GM20000 (cell line): ENCODE results near the gene SCD5.

ENCODE experiments used
- DNase-seq: peaks from one replicate; pipeline ENCODE4 v3.0.0; 2012; ENCODE audit warnings: low spot score
- CTCF ChIP-seq: IDR thresholded peaks from 2 replicates; pipeline ENCODE4 v1.5.1; 2012; ENCODE audit warnings: mild to moderate bottlenecking, control low read depth; ENCODE audit errors: extremely low read depth, missing control alignments

SCD5 gene

GRCh38 chr4:82777857-82778525 lies 20.6 kb downstream of the SCD5 start:
- DNase-seq: no peak
- TF ChIP-seq CTCF: no peak

- no peak for DNase-seq
- no peak for TF ChIP-seq CTCF
Observed at GRCh38 chr4:82776925-82777542, 21.6 kb downstream of the SCD5 start.

- no peak for TF ChIP-seq CTCF
- DNase-seq: no peak
Observed at GRCh38 chr4:82775243-82775642, 23.4 kb downstream of the SCD5 start.

- no peak for DNase-seq
- TF ChIP-seq CTCF: no peak
Observed at GRCh38 chr4:82774711-82775171, 23.9 kb downstream of the SCD5 start.

- no peak for DNase-seq
- no peak for TF ChIP-seq CTCF
Observed at GRCh38 chr4:82773057-82773456, 25.5 kb downstream of the SCD5 start.

- no peak for TF ChIP-seq CTCF
- DNase-seq: no peak
Observed at GRCh38 chr4:82770607-82771006, 28.0 kb downstream of the SCD5 start.

GRCh38 chr4:82765134-82765533 lies 33.5 kb downstream of the SCD5 start:
- DNase-seq: no peak
- TF ChIP-seq CTCF: no peak
